Osteoblast (primary cell): Measurements from ENCODE around the gene PITPNM2. TPM values are rescaled to one million over a fixed set of nuclear protein-coding genes. Genes with fewer than 3 reads are reported as not detected.

Experiments
- DNase-seq: peaks from one replicate; pipeline ENCODE4 v3.0.0; 2011; ENCODE audit warnings: low spot score, mixed read lengths; ENCODE audit not compliant: insufficient read length; ENCODE audit errors: missing footprints
- H2AFZ ChIP-seq: 2 replicates; pipeline ENCODE4 v1.6.0; 2011; ENCODE audit warnings: mild to moderate bottlenecking, low read length
- H3K27ac ChIP-seq: 2 replicates; pipeline ENCODE4 v1.5.1; 2011; ENCODE audit warnings: mild to moderate bottlenecking, low read depth, low read length, moderate library complexity
- H3K27me3 ChIP-seq: 2 replicates; pipeline ENCODE4 v1.6.0; 2012; ENCODE audit warnings: mild to moderate bottlenecking, control low read depth, inconsistent platforms, low read length, moderate library complexity; ENCODE audit not compliant: insufficient read depth
- H3K36me3 ChIP-seq: 2 replicates; pipeline ENCODE4 v1.5.1; 2011; ENCODE audit warnings: mild to moderate bottlenecking, low read length, control low read depth, moderate library complexity; ENCODE audit not compliant: insufficient read depth
- H3K4me1 ChIP-seq: 2 replicates; pipeline ENCODE4 v1.5.1; 2011; ENCODE audit warnings: mild to moderate bottlenecking, low read length, control low read depth, moderate library complexity; ENCODE audit not compliant: insufficient read depth
- H3K4me2 ChIP-seq: 2 replicates; pipeline ENCODE4 v1.6.0; 2011; ENCODE audit warnings: mild to moderate bottlenecking, low read length; ENCODE audit not compliant: insufficient read depth
- H3K4me3 ChIP-seq: fragments of 200-600 bp; sonication (generic); 3 replicates; pipeline ENCODE4 v1.5.1; 2012; ENCODE audit warnings: mild to moderate bottlenecking, low read length, inconsistent platforms; ENCODE audit not compliant: insufficient read depth
- H3K79me2 ChIP-seq: 2 replicates; pipeline ENCODE4 v1.6.0; 2012; ENCODE audit warnings: mild to moderate bottlenecking, low read length, control low read depth, inconsistent platforms; ENCODE audit not compliant: insufficient read depth
- H3K9me3 ChIP-seq: 2 replicates; pipeline ENCODE4 v1.5.1; 2011; ENCODE audit warnings: low read depth, low read length, control low read depth
- H4K20me1 ChIP-seq: 2 replicates; pipeline ENCODE4 v1.6.0; 2012; ENCODE audit warnings: mild to moderate bottlenecking, low read length, control low read depth; ENCODE audit not compliant: insufficient read depth
- total RNA-seq: library from RNA; depleted of rRNA; stranded (reverse); fragments of >200 nt; gene quantifications from 2 replicates; pipeline ENCODE4 v1.2.3, GENCODE V29; 2012
- TF ChIP-seq, protein P1 (sequence below): IDR thresholded peaks from 2 replicates; pipeline ENCODE4 v1.5.1; 2011; ENCODE audit warnings: mild to moderate bottlenecking, low read depth, low read length, moderate library complexity; ENCODE audit errors: extremely low read depth

PITPNM2 gene
- total RNA-seq, 1 donor = 3.3 TPM

DNA sequence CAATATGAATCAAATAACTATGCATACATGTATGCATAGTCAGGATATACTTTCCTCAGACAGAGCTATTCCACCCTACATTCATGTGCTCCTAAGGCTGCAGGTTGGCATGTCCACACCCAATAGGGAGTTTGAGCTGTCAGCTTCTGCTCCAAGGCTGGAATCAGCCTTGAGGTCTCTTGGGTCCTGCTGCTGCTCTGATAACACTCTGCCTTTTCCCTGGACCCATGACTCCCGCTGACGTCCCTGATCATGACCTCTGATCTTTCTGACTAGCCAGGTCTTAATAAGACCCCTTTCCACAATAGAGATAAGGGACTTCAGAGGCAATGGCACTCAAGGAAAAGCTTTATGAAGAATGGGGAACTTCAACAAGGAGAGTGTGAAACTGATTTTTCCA, 5.7 kb downstream of the PITPNM2 start:
- Histone ChIP-seq H3K4me1 (peaks cover 39% of the 10 kb centered on the region), H3K27me3 (no peaks in the 10 kb centered on the region), H3K36me3 (no peaks in the 10 kb centered on the region), H4K20me1 (peaks cover 5% of the 10 kb centered on the region), H3K27ac (no peak overlapping the region), H3K4me2 (no peak overlapping the region), H3K9me3 (no peaks in the 10 kb centered on the region), H2AFZ (no peak overlapping the region), H3K4me3 (no peak overlapping the region), H3K79me2 (peaks cover 41% of the 10 kb centered on the region)
- TF ChIP-seq, protein P1, sequence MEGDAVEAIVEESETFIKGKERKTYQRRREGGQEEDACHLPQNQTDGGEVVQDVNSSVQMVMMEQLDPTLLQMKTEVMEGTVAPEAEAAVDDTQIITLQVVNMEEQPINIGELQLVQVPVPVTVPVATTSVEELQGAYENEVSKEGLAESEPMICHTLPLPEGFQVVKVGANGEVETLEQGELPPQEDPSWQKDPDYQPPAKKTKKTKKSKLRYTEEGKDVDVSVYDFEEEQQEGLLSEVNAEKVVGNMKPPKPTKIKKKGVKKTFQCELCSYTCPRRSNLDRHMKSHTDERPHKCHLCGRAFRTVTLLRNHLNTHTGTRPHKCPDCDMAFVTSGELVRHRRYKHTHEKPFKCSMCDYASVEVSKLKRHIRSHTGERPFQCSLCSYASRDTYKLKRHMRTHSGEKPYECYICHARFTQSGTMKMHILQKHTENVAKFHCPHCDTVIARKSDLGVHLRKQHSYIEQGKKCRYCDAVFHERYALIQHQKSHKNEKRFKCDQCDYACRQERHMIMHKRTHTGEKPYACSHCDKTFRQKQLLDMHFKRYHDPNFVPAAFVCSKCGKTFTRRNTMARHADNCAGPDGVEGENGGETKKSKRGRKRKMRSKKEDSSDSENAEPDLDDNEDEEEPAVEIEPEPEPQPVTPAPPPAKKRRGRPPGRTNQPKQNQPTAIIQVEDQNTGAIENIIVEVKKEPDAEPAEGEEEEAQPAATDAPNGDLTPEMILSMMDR = no peak
- DNase-seq = no peak

DNA sequence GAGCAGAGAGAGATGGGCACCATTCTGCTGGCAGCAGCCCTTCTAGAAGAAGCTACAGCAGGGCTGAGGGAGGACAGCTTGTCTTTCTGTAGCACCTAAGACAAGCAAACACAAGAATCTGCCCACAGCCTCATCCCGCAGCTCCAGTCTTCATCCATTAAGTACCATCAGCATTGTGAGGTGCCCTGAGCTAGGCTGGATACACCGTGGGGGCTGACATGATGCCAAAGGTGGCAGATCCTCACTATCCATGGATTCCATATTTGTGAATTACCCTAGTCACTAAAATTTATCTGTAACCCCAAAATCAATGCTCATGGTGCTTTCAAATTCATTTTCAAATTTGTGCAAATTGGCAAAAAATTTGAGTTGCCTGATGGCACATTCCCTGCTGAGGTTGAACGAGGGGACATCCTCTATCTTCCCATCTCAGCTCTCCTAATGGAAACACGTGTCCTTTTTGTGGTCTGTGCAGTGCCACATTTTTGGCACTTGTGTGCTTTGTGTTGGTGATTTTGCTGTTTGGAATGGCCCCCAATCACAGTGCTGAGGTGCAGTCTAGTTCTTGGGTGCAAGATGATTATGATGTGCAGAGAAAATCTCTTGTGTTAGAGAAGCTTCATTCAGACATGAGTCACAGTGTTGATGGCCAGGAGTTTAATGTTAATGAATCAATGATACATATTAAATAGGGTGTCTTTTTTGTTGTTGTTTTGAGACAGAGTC, 7.0 kb downstream of the PITPNM2 start:
- DNase-seq = no peak

DNA sequence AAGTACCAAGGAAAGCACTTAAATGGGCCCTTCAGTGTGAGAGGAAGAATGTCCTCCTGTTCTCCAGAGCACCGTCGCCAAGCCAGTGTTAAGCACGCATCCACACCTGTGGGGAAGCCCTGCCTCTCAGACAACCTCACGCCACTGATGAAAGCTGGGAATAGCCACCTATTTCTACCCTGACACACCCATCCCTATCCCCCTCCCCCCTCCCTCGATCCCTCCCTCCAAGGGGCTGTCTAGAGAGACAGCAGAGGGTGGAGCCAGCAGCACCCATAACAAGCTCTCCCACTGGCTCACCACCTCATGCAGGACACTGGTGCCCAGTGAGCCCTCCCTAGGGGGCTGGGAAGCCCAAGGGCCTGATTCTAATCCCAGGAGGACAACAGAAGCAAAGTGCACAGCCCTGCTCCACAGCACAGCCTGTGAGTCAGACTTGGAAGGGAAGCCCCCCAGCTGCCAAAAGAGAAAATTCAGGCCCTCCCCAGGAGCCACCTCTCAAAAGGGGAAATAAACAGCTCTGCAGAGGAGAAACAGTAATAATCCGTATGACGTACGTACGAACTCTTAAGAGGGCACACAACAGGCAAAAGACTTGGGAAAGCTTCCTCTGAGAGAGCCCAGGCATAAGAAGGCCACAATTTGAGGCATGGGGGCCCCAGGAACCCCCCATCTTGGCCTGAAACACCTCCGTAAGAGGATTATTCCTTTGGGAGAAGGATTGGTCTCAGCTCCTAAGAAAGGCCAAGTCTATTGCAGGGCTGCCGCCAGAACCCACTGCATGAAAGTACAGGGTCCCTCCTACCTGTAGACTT, 7.8 kb downstream of the PITPNM2 start:
- Histone ChIP-seq H3K36me3 (no peaks in the 10 kb centered on the region), H3K4me2 (no peak overlapping the region), H3K9me3 (no peaks in the 10 kb centered on the region), H3K27ac (peak overlapping the region; percentile 21), H3K4me3 (no peak overlapping the region), H3K79me2 (peaks cover 47% of the 10 kb centered on the region), H2AFZ (no peak overlapping the region), H4K20me1 (no peaks in the 10 kb centered on the region), H3K27me3 (no peaks in the 10 kb centered on the region), H3K4me1 (peaks cover 39% of the 10 kb centered on the region)
- no peak for DNase-seq
- TF ChIP-seq, protein P1 = no peak

More for the DNA sequence above, 7.0 kb downstream of the PITPNM2 start:
- H3K9me3 ChIP-seq = no peaks in the 10 kb centered on the region
- no peak overlapping the region for H2AFZ ChIP-seq
- no peaks in the 10 kb centered on the region for H3K27me3 ChIP-seq
- no peak overlapping the region for H3K4me2 ChIP-seq
- peaks cover 47% of the 10 kb centered on the region for H3K79me2 ChIP-seq
- H3K4me1 ChIP-seq = peaks cover 39% of the 10 kb centered on the region
- H4K20me1 ChIP-seq = no peaks in the 10 kb centered on the region
- H3K27ac ChIP-seq = no peak overlapping the region
- TF ChIP-seq, protein P1 = no peak
- H3K36me3 ChIP-seq = no peaks in the 10 kb centered on the region
- no peak overlapping the region for H3K4me3 ChIP-seq

DNA sequence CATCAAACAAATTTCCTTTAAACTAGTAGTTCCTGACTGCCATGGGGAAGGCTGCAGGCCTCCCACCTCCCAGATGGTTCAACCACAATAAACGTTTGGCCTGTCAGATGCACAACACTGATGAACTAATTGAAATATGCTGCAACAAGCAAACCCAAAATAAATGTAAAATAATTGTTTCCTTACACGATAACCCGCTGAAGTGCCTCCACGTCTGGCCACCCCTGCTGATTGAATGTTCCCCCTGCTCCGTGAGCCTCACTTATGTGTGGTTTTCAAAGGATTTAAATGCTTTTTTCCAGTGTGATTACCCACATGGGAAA, 8.4 kb downstream of the PITPNM2 start:
- no peak overlapping the region for H2AFZ ChIP-seq
- H3K4me2 ChIP-seq = peak overlapping the region; percentile 64
- peaks cover 45% of the 10 kb centered on the region for H3K79me2 ChIP-seq
- peaks cover 39% of the 10 kb centered on the region for H3K4me1 ChIP-seq
- TF ChIP-seq, protein P1 = no peak
- H3K4me3 ChIP-seq = no peak overlapping the region
- no peaks in the 10 kb centered on the region for H3K27me3 ChIP-seq
- H3K9me3 ChIP-seq = no peaks in the 10 kb centered on the region
- DNase-seq = no peak
- H4K20me1 ChIP-seq = no peaks in the 10 kb centered on the region
- H3K36me3 ChIP-seq = no peaks in the 10 kb centered on the region
- H3K27ac ChIP-seq = peak overlapping the region; percentile 21
